Left lung (tissue), 14 donors: ENCODE data around the gene CCER1. TPM values are rescaled to one million over a fixed set of nuclear protein-coding genes. Genes with fewer than 3 reads are reported as not detected.

Experiments used
- ATAC-seq: fragments of 200-7000 bp; cut with Tn5 transposase; one replicate; pipeline ENCODE4 v1.9.1; 2020; ENCODE audit warnings: moderate library complexity
- DNase-seq, 4 donors: peaks; one replicate each; pipeline ENCODE4 v3.0.0-alpha.2; 2013 to 2020
- H3K27ac ChIP-seq, 2 donors: fragments of 200-600 bp; sonication (generic) in 1 of 2; one replicate each; pipeline versions ENCODE4 v1.5.0 to v1.8.0; 2020 to 2021
- H3K27me3 ChIP-seq, 2 donors: fragments of 200-600 bp; sonication (generic) in 1 of 2; one replicate each; pipeline versions ENCODE4 v1.5.0 to v1.8.0; 2020 to 2021
- H3K36me3 ChIP-seq, 2 donors: fragments of 200-600 bp; sonication (generic) in 1 of 2; one replicate each; pipeline versions ENCODE4 v1.5.0 to v1.8.0; 2020 to 2021
- H3K4me1 ChIP-seq, 2 donors: fragments of 200-600 bp; one replicate each; pipeline ENCODE4 v1.8.0; 2021
- H3K4me3 ChIP-seq, 2 donors: fragments of 200-600 bp; sonication (generic) in 1 of 2; one replicate each; pipeline versions ENCODE4 v1.5.0 to v1.8.0; 2020 to 2021; ENCODE audit warnings: mild to moderate bottlenecking in 1 of 2
- H3K9me3 ChIP-seq, 2 donors: fragments of 200-600 bp; sonication (generic) in 1 of 2; one replicate each; pipeline versions ENCODE4 v1.5.0 to v1.8.0; 2020 to 2021
- intact Hi-C, 2 donors: fragments of 100-400 bp; cut with DNase I; formaldehyde crosslinking; loops; one replicate each; pipeline versions ENCODE4 v1.11.2 to v1.14.2; 2022
- long read RNA-seq, 12 donors: library from polyadenylated mRNA in 2 of 12; unstranded in 2 of 12; transcript quantifications; one replicate each; pipeline ENCODE4 v2.0.0 and lab custom pipeline, GENCODE V29; 2019 to 2026
- polyA plus RNA-seq, 6 donors: library from polyadenylated mRNA; unstranded; fragments of 120-200 nt; gene quantifications; one replicate each; pipeline ENCODE4 v1.2.1, GENCODE V29; 2013; ENCODE audit not compliant: insufficient read length in 6 of 6
- total RNA-seq, 2 donors: library from RNA; stranded (reverse); fragmentation: NEBNext Ultra II Directional; extraction: Animal tissue kit (Norgen Biotek cat#: 25700); gene quantifications; one replicate each; pipeline ENCODE4 v1.2.1, GENCODE V29; 2021
- TF ChIP-seq, protein P1 (sequence below), 2 donors: fragments of 200-600 bp; sonication (generic) in 1 of 2; IDR thresholded peaks; one replicate each; pipeline versions ENCODE4 v1.5.0 to v1.8.0; 2021; ENCODE audit warnings: antibody characterized with exemption in 2 of 2
- donor health status: DM: no; HTN: yes; CAD: no.
- donor health status: DM: no; HTN: no; CAD: no.

Gene CCER1, protein sequence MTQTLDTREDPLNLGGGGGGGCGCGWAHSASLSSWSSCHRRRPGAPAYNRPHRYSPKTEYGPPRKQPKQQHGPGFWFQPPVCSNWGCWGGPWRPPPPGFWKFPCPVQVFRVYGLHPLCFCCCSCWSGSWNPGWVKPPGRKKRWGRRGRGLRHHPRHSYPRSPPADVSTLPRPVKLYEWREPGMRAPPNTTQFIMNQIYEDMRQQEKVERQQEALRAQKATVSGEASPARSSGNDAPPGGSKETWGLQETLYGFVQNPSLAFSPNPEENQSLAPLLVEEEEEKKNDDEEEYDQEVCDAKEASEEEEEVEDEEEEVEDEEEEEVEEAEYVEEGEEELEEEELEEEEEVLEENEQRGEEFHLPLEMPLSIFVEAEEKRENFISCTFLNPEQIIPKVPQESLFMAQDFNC
- not detected for total RNA-seq
- not detected for polyA plus RNA-seq
- long read RNA-seq, donor 1 = 0 reads
- long read RNA-seq, donor 2 = 0 reads
- long read RNA-seq, donor 3 = 0 reads
- long read RNA-seq, donor 4 = 0 reads
- long read RNA-seq, donor 5 = 0 reads
- long read RNA-seq, donor 6 = 0 reads
- long read RNA-seq, donor 7 = 0 reads
- long read RNA-seq, donor 8 = 0 reads
- long read RNA-seq, donor 9 = 0 reads
- long read RNA-seq, donor 10 = 0 reads
- long read RNA-seq, donor 11 = 0 reads
- long read RNA-seq, donor 12 = 0 reads

DNA sequence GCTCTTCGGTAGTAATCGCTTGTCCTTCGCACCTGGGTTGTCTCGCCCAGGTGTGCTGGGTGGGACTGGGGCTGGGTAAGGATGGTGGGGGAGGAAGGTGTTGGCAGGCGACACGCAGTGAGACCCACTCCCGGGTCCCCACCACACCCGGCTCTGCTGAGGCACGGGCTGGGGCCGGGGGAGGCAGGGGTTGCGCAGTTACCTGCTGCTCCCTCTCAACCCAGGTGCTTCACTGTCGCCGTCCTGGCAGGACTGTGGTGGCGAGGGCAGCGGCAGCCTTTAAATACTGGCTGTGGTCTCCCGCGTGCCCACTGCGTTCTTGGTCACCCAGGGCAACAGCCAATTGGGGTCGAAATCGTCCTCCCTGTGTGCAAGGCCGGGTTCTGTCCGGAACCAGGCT is at the start of gene CCER1:
Gene CCER1 (minus strand): TSS at position 256 of the 400 bp plus-strand sequence. CDS start 434 bp downstream, outside the sequence.
- Histone ChIP-seq H3K4me3 (no peak within 1 kb of the TSS), H3K27me3 (no peaks in the 10 kb centered on the region), H3K4me1 (no peaks in the 10 kb centered on the region), H3K9me3 (no peaks in the 10 kb centered on the region), H3K27ac (no peak within 1 kb of the TSS), H3K36me3 (no peaks in the 10 kb centered on the region)
- intact Hi-C loops = no loop called here
- TF ChIP-seq, protein P1, sequence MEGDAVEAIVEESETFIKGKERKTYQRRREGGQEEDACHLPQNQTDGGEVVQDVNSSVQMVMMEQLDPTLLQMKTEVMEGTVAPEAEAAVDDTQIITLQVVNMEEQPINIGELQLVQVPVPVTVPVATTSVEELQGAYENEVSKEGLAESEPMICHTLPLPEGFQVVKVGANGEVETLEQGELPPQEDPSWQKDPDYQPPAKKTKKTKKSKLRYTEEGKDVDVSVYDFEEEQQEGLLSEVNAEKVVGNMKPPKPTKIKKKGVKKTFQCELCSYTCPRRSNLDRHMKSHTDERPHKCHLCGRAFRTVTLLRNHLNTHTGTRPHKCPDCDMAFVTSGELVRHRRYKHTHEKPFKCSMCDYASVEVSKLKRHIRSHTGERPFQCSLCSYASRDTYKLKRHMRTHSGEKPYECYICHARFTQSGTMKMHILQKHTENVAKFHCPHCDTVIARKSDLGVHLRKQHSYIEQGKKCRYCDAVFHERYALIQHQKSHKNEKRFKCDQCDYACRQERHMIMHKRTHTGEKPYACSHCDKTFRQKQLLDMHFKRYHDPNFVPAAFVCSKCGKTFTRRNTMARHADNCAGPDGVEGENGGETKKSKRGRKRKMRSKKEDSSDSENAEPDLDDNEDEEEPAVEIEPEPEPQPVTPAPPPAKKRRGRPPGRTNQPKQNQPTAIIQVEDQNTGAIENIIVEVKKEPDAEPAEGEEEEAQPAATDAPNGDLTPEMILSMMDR (IDR thresholded peaks at IDR 0.05) = no peak
- ATAC-seq (no peak), DNase-seq (peak in 1 of 4 donors; percentile 64)

DNA sequence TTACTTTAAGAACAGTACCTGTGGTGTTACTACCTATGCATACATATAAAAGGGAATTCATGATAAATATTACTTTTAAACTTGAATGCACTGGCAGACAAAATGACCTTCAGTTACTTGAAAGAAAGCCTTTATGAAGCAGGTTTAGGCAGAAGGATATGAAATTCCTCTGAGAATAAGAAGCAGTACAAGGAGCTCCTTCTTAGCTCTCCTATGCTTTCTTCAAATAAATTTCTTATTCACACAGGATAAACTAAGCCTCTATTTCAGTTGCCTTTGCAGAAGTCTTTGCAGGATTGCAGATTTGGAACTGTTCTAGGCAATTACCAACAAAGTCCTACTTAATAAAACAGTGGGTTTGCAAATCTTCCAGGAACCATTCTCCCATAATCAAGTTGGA is 48.8 kb upstream of the CCER1 start:
- no peaks in the 10 kb centered on the region for H3K27me3 ChIP-seq
- H3K36me3 ChIP-seq = no peaks in the 10 kb centered on the region
- intact Hi-C loops = no loop called here
- no peak for DNase-seq
- no peaks in the 10 kb centered on the region for H3K9me3 ChIP-seq
- TF ChIP-seq, protein P1 (IDR thresholded peaks at IDR 0.05) = no peak
- no peak overlapping the region for H3K27ac ChIP-seq
- no peak for ATAC-seq
- H3K4me1 ChIP-seq = no peaks in the 10 kb centered on the region
- H3K4me3 ChIP-seq = no peak overlapping the region

DNA sequence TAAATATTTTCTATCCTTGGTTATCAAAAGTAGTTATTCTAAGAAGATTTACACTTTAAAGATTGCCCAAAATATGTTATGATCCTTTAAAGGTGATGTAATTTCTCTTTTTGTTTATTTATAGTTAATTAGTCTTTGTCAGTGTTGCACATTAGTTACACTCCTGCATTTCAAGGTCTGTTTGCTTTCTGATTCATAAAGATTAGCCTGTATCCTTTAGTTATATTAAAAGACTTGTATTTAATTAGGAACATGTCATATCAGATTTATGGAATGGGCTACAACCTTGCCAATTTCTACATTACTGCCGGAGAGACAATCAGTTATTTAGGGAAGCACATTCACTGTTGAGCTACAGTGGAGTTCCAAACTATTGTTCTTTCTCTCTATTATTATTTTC is 46.3 kb upstream of the CCER1 start:
- no peak overlapping the region for H3K4me3 ChIP-seq
- intact Hi-C loops = no loop called here
- ATAC-seq = no peak

DNA sequence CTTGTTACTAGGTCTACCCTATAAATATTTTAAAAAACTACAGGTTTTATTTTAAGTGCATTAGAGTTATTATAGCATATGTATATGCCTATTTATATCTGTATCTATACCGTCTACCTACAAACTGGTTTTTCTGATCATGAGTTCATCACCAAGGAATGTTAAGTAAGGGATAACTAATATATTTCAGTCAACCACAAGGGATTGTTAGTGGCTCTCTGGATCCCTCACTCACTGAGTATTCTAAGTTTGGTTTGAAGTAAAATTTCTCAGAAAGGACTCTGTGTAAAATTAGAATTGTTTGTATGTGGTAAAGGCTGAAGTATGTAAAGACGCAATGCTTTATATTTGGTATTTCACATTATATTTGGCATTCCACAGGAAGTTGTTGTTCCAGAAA is 45.0 kb upstream of the CCER1 start:
- no peaks in the 10 kb centered on the region for H3K9me3 ChIP-seq
- no peaks in the 10 kb centered on the region for H3K27me3 ChIP-seq
- TF ChIP-seq, protein P1 (IDR thresholded peaks at IDR 0.05) = no peak
- no peak for ATAC-seq
- intact Hi-C loops = no loop called here
- H3K36me3 ChIP-seq = no peaks in the 10 kb centered on the region
- H3K4me1 ChIP-seq = no peaks in the 10 kb centered on the region
- no peak overlapping the region for H3K27ac ChIP-seq
- H3K4me3 ChIP-seq = no peak overlapping the region
- DNase-seq = no peak

More for the DNA sequence above, 46.3 kb upstream of the CCER1 start:
- H3K27me3 ChIP-seq = no peaks in the 10 kb centered on the region
- no peak for DNase-seq
- no peaks in the 10 kb centered on the region for H3K4me1 ChIP-seq
- H3K9me3 ChIP-seq = no peaks in the 10 kb centered on the region
- H3K27ac ChIP-seq = no peak overlapping the region
- no peaks in the 10 kb centered on the region for H3K36me3 ChIP-seq
- TF ChIP-seq, protein P1 (IDR thresholded peaks at IDR 0.05) = no peak

DNA sequence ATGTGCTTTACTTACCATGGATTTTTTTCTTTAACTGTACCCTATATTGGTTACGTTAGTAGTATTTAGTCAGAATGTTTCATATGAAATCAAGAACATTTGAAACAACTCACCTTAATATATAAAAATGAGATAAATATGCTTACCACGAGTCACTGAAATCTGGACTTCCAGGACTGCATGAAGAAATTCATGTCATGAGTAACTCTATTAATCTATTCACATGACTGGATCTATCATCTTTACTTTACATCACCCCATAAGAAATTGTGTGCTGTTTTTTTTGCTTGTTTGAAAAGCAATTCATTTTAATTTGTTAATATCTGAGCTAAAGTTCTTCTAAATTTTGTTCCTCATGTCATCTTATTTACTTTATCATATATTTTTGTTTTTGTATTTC is 44.6 kb upstream of the CCER1 start:
- ATAC-seq (no peak), DNase-seq (no peak)
- H3K4me1 ChIP-seq = no peaks in the 10 kb centered on the region
- intact Hi-C loops = no loop called here
- no peaks in the 10 kb centered on the region for H3K9me3 ChIP-seq
- H3K27me3 ChIP-seq = no peaks in the 10 kb centered on the region
- no peak overlapping the region for H3K4me3 ChIP-seq
- TF ChIP-seq, protein P1 (IDR thresholded peaks at IDR 0.05) = no peak
- H3K27ac ChIP-seq = no peak overlapping the region
- H3K36me3 ChIP-seq = no peaks in the 10 kb centered on the region
